H1 (cell line): Measurements from ENCODE around the gene SMYD4. TPM values are rescaled to one million over a fixed set of nuclear protein-coding genes. Genes with fewer than 3 reads are reported as not detected.
"Not testable (repeated sequence)": the region's sequence is repeated elsewhere in the genome, so short reads cannot be mapped to it uniquely, and the experiment has no call there.

Source experiments
- CTCF ChIA-PET: fragments of 300-600 bp; sonication (Branson Sonifier 250); formaldehyde crosslinking; loops from one replicate; lab custom pipeline; 2021; ENCODE audit not compliant: partially characterized antibody; lab: Charles Lee
- POLR2A ChIA-PET: fragments of 300-600 bp; sonication (Branson Sonifier 250); formaldehyde crosslinking; loops from one replicate; lab custom pipeline; 2021; ENCODE audit warnings: inconsistent platforms; ENCODE audit not compliant: partially characterized antibody; lab: Charles Lee
- DNase-seq, 2 experiments: peaks; one replicate each; pipeline versions ENCODE4 v3.0.0 to v3.0.0-alpha.2; 2010 to 2022; ENCODE audit warnings: low spot score in 2 of 2, low read depth in 1 of 2, mixed read lengths in 1 of 2
- FAIRE-seq: peaks from 2 replicates; lab custom pipeline; 2011; peaks lifted over from hg19 to GRCh38; lab: Jason Lieb, UNC
- H2AFZ ChIP-seq: 2 replicates; pipeline ENCODE4 v1.8.1; 2012; ENCODE audit warnings: low read length, inconsistent platforms
- H2AK5ac ChIP-seq: 2 replicates; pipeline ENCODE4 v1.6.1; 2013; ENCODE audit warnings: low read depth, low read length
- H2BK120ac ChIP-seq: replicated peaks from 2 replicates; pipeline ENCODE3; 2013; ENCODE audit warnings: low read depth, low read length, inconsistent platforms
- H2BK12ac ChIP-seq: 2 replicates; pipeline ENCODE4 v1.6.1; 2013; ENCODE audit warnings: low read depth, low read length
- H2BK15ac ChIP-seq: 2 replicates; pipeline ENCODE4 v1.6.1; 2013; ENCODE audit warnings: low read length
- H2BK20ac ChIP-seq: 2 replicates; pipeline ENCODE4 v1.6.1; 2013; ENCODE audit warnings: low read length
- H2BK5ac ChIP-seq: 2 replicates; pipeline ENCODE4 v1.6.1; 2013; ENCODE audit warnings: low read depth, low read length
- H3K14ac ChIP-seq: 2 replicates; pipeline ENCODE4 v1.6.1; 2013; ENCODE audit warnings: inconsistent platforms; ENCODE audit not compliant: insufficient read length
- H3K18ac ChIP-seq: 2 replicates; pipeline ENCODE4 v1.6.1; 2013; ENCODE audit warnings: low read length; ENCODE audit errors: extremely low read depth
- H3K23ac ChIP-seq: 2 replicates; pipeline ENCODE4 v1.6.1; 2013; ENCODE audit warnings: inconsistent platforms; ENCODE audit not compliant: insufficient read length
- H3K23me2 ChIP-seq: 2 replicates; pipeline ENCODE4 v1.6.1; 2013; ENCODE audit warnings: low read depth, low read length
- H3K27ac ChIP-seq: 2 replicates; pipeline ENCODE4 v1.6.1; 2011; ENCODE audit warnings: low read depth, low read length, inconsistent platforms
- H3K27me3 ChIP-seq, 4 experiments: replicated peaks in 1 of 4; 1 replicate in 1 of 4; 2 replicates in 3 of 4; pipeline versions ENCODE4 v1.6.1 to v1.8.1; 2011 to 2013; ENCODE audit warnings: low read length in 3 of 4, mild to moderate bottlenecking in 3 of 4, inconsistent platforms in 2 of 4, mixed read lengths in 2 of 4, moderate library complexity in 1 of 4; ENCODE audit not compliant: control insufficient read depth in 3 of 4, insufficient read depth in 3 of 4; ENCODE audit errors: extremely low read depth in 1 of 4
- H3K36me3 ChIP-seq, 4 experiments: 2 replicates each; pipeline versions ENCODE4 v1.6.1 to v1.8.1; 2011 to 2013; ENCODE audit warnings: mild to moderate bottlenecking in 4 of 4, low read length in 3 of 4, moderate library complexity in 2 of 4, control low read depth in 1 of 4, inconsistent platforms in 1 of 4; ENCODE audit not compliant: insufficient read depth in 4 of 4, control insufficient read depth in 2 of 4
- H3K4ac ChIP-seq: replicated peaks from 2 replicates; pipeline ENCODE3; 2013; ENCODE audit warnings: low read length, low read depth, mixed read lengths, inconsistent platforms; ENCODE audit not compliant: insufficient read length
- H3K4me1 ChIP-seq, 4 experiments: replicated peaks in 1 of 4; 1 replicate in 1 of 4; 2 replicates in 3 of 4; pipeline versions ENCODE4 v1.6.1 to v1.8.1; 2011 to 2013; ENCODE audit warnings: low read length in 3 of 4, inconsistent platforms in 2 of 4, mixed read lengths in 1 of 4; ENCODE audit not compliant: insufficient read depth in 4 of 4, control insufficient read depth in 3 of 4
- H3K4me2 ChIP-seq, 2 experiments: 2 replicates each; pipeline versions ENCODE4 v1.6.1 to v1.8.1; 2011 to 2013; ENCODE audit warnings: low read depth in 2 of 2, low read length in 2 of 2, control low read depth in 1 of 2, inconsistent platforms in 1 of 2, mild to moderate bottlenecking in 1 of 2; ENCODE audit not compliant: insufficient read depth in 1 of 2
- H3K4me3 ChIP-seq, 4 experiments: fragments of 200-600, 300-600 bp in 1 of 4; sonication (generic), shearing (Covaris generic), sonication (Bioruptor Twin) in 1 of 4; 2 replicates each; pipeline versions ENCODE4 v1.5.1 to v1.8.1; 2011 to 2016; ENCODE audit warnings: low read length in 4 of 4, low read depth in 3 of 4, control low read depth in 2 of 4, inconsistent platforms in 2 of 4, mild to moderate bottlenecking in 2 of 4, mixed read lengths in 1 of 4, moderate library complexity in 1 of 4; ENCODE audit not compliant: insufficient read depth in 2 of 4; ENCODE audit errors: extremely low read depth in 1 of 4
- H3K56ac ChIP-seq: replicated peaks from 2 replicates; pipeline ENCODE3; 2013; ENCODE audit warnings: low read depth, mild to moderate bottlenecking, mixed read lengths, low read length, inconsistent platforms; ENCODE audit not compliant: insufficient read length
- H3K79me1 ChIP-seq: 2 replicates; pipeline ENCODE4 v1.6.1; 2013; ENCODE audit warnings: low read depth, low read length, control low read depth
- H3K79me2 ChIP-seq, 2 experiments: 2 replicates each; pipeline versions ENCODE4 v1.6.1 to v1.8.1; 2012 to 2013; ENCODE audit warnings: low read length in 2 of 2, mild to moderate bottlenecking in 2 of 2, inconsistent platforms in 1 of 2; ENCODE audit not compliant: insufficient read depth in 2 of 2, control insufficient read depth in 1 of 2
- H3K9ac ChIP-seq, 4 experiments: replicated peaks in 1 of 4; 1 replicate in 1 of 4; 2 replicates in 3 of 4; pipeline versions ENCODE4 v1.6.1 to v1.8.1; 2011 to 2013; ENCODE audit warnings: low read depth in 3 of 4, low read length in 3 of 4, control low read depth in 2 of 4, mild to moderate bottlenecking in 2 of 4, moderate library complexity in 2 of 4, inconsistent platforms in 1 of 4; ENCODE audit errors: extremely low read depth in 1 of 4
- H3K9me3 ChIP-seq, 2 experiments: 2 replicates each; pipeline versions ENCODE4 v1.6.1 to v1.8.1; 2012 to 2013; ENCODE audit warnings: mild to moderate bottlenecking in 2 of 2, moderate library complexity in 2 of 2, control low read depth in 1 of 2, inconsistent platforms in 1 of 2, low read depth in 1 of 2, low read length in 1 of 2, mixed read lengths in 1 of 2; ENCODE audit not compliant: insufficient read depth in 2 of 2
- H4K20me1 ChIP-seq, 2 experiments: replicated peaks in 1 of 2; 2 replicates each; pipeline versions ENCODE3 to v1.8.1; 2011 to 2013; ENCODE audit warnings: inconsistent platforms in 2 of 2, low read length in 2 of 2, mild to moderate bottlenecking in 1 of 2; ENCODE audit not compliant: insufficient read depth in 2 of 2, control insufficient read depth in 1 of 2
- H4K5ac ChIP-seq: 2 replicates; pipeline ENCODE4 v1.6.1; 2013; ENCODE audit warnings: low read length, low read depth, mixed read lengths, inconsistent platforms; ENCODE audit not compliant: insufficient read length
- H4K8ac ChIP-seq: 2 replicates; pipeline ENCODE4 v1.8.0; 2013; ENCODE audit warnings: mild to moderate bottlenecking, moderate library complexity, low read length, inconsistent platforms; ENCODE audit not compliant: insufficient read depth; ENCODE audit errors: extremely low read depth
- H4K91ac ChIP-seq: replicated peaks from 2 replicates; pipeline ENCODE3; 2013; ENCODE audit warnings: low read length, mixed read lengths, inconsistent platforms; ENCODE audit not compliant: insufficient read length
- WGBS, 2 experiments: shearing (Covaris generic) in 1 of 2; methylation state at CpG; one replicate each; pipeline versions ENCODE4 v1.1.6 to v1.1.7; 2013 to 2015; ENCODE audit warnings: low lambda C conversion rate in 2 of 2, mixed read lengths in 2 of 2, inconsistent platforms in 1 of 2, low coverage in 1 of 2, missing lambda C conversion rate in 1 of 2; ENCODE audit not compliant: insufficient replicate concordance in 2 of 2, insufficient coverage in 1 of 2, insufficient read length in 1 of 2; ENCODE audit errors: extremely low coverage in 1 of 2, missing lambda C conversion rate in 1 of 2; 5-methylcytosine and 5-hydroxymethylcytosine counted together
- polyA plus RNA-seq, 7 experiments: library from polyadenylated mRNA; depleted of rRNA in 3 of 7; stranded (reverse) in 5 of 7; unstranded in 2 of 7; fragments of >200 nt in 5 of 7; fragments of 200-250 nt in 2 of 7; gene quantifications; 1 replicate in 5 of 7; 2 replicates in 1 of 7; 4 replicates in 1 of 7; pipeline versions ENCODE4 v1.2.1 to v1.2.3, GENCODE V29; 2011 to 2013; ENCODE audit warnings: missing spikeins in 2 of 7, mixed read lengths in 2 of 7
- total RNA-seq: library from RNA; stranded (reverse); fragmentation: NEBNext Ultra II Directional; extraction: Animal tissue kit (Norgen Biotek cat#: 25700); gene quantifications from 2 replicates; pipeline ENCODE4 v1.2.1, GENCODE V29; 2021

SMYD4 gene
- total and polyA plus RNA-seq, 2 of the 8 experiments (the other 6 are each of a cell fraction or from before 2014, with no cell fraction given): 10.5 to 23.4 TPM

GRCh38 chr17:1856462-1856861, 26.8 kb upstream of the SMYD4 start:
- not testable (repeated sequence) for H3K9ac ChIP-seq, H2BK20ac ChIP-seq, H4K5ac ChIP-seq, H3K9me3 ChIP-seq, DNase-seq, H3K14ac ChIP-seq, H3K56ac ChIP-seq, H3K4me2 ChIP-seq, H4K20me1 ChIP-seq, H3K79me1 ChIP-seq, H4K91ac ChIP-seq, H2BK5ac ChIP-seq, FAIRE-seq, H2BK15ac ChIP-seq, H2AFZ ChIP-seq, H3K23me2 ChIP-seq, H3K4me3 ChIP-seq, H3K23ac ChIP-seq, H3K4me1 ChIP-seq, H3K27me3 ChIP-seq, H2BK12ac ChIP-seq, H3K27ac ChIP-seq, H2BK120ac ChIP-seq, H2AK5ac ChIP-seq, H4K8ac ChIP-seq, H3K18ac ChIP-seq, H3K79me2 ChIP-seq, H3K4ac ChIP-seq
- H3K36me3 ChIP-seq: peaks cover 9 to 44% (median 20%) of the 10 kb centered on the region in 4 experiments
- WGBS, 2 experiments: 95% methylated on average over 8 of the region's 8 CpGs; no CpG with 5 or more reads in 1 of the 2 experiments
- CTCF ChIA-PET: interaction anchor here (0.6 to 1.4 kb wide), 4 partner anchors 8 to 323 kb away, joined by 3 to 4 read pairs (median 3); no protein-coding TSS in a partner anchor
- POLR2A ChIA-PET: interaction anchor here (1.5 kb wide), 1 partner anchor 27 kb away, joined by 5 read pairs; the partner anchor contains the start of genes RPA1 and SMYD4
